GM18907 (cell line): ENCODE results near the gene RAB6A.

ENCODE experiments used
- ATAC-seq: cut with Tn5 transposase; IDR thresholded peaks from one replicate; pipeline ENCODE4 v1.9.1; 2021; ENCODE audit warnings: mild to moderate bottlenecking, moderate library complexity; ENCODE audit not compliant: unreplicated experiment

RAB6A gene

GRCh38 chr11:73635721-73636120, 125.2 kb downstream of the RAB6A start:
- no peak for ATAC-seq

- no peak for ATAC-seq
These were observed 126.9 kb downstream of the RAB6A start for GRCh38 chr11:73633999-73634398.

- no peak for ATAC-seq
These were observed 127.9 kb downstream of the RAB6A start for GRCh38 chr11:73632996-73633395.

GRCh38 chr11:73629907-73630306, 131.0 kb downstream of the RAB6A start:
- no peak for ATAC-seq

GRCh38 chr11:73625696-73626318, 135.1 kb downstream of the RAB6A start:
- ATAC-seq: no peak
